Measurements from ENCODE around the gene LTA4H.

LTA4H gene

DNA sequence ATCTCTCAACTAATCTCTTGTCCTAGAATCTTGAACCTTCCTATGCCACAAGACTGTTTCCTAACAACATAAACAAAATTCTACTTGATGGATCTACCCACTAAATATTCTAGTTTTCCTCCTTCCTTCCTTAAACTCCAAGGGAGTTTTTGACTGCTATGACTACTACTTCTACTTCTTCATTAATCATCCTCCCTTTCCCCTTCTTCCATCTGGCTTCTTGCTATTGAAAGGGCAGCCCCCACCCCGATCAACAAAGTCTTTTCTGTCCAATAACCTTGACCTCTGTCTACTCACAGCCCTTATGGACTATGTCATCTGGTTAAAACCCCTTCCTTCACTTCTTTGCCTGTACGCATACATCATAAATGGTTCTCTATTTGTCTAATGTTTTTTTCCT, 5.6 kb downstream of the LTA4H start:
- TF ChIP-seq ZNF274 (IDR thresholded peaks at IDR 0.05; ENCODE audit: low read depth, low read length) = no peak
- H3K4me3 ChIP-seq (ENCODE audit: low read length) = no peak overlapping the region

- H3K4me3 ChIP-seq (ENCODE audit: low read length) = no peak overlapping the region
- TF ChIP-seq ZNF274 (IDR thresholded peaks at IDR 0.05; ENCODE audit: low read depth, low read length) = no peak
Observed at GRCh38 chr12:96028538-96028937, 6.8 kb downstream of the LTA4H start.

DNA sequence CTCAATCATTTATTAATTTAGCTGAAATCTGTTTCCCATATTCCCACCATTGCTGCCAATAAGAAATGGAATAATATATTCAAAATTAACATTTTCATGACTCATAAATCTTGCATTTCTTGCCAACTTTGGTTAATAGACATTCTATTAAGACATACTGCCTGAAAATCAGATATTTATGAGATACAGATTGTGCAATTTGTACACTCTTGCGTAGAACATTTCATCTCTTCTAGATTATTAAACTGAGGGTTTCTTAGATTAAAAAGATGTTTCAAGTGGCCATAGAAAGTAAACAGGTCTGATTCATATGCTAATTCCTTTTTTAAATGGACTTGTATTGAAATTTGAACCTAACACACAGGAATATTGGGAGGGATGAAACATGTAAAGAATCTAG, 9.1 kb downstream of the LTA4H start:
- no peak for TF ChIP-seq ZNF274 (IDR thresholded peaks at IDR 0.05; ENCODE audit: low read depth, low read length)

GRCh38 chr12:96025518-96025917, 9.9 kb downstream of the LTA4H start:
- H3K4me3 ChIP-seq (ENCODE audit: low read length) = no peak overlapping the region
- TF ChIP-seq ZNF274 (IDR thresholded peaks at IDR 0.05; ENCODE audit: low read depth, low read length) = no peak

More for the DNA sequence above, 9.1 kb downstream of the LTA4H start:
- no peak overlapping the region for H3K4me3 ChIP-seq (ENCODE audit: low read length)

DNA sequence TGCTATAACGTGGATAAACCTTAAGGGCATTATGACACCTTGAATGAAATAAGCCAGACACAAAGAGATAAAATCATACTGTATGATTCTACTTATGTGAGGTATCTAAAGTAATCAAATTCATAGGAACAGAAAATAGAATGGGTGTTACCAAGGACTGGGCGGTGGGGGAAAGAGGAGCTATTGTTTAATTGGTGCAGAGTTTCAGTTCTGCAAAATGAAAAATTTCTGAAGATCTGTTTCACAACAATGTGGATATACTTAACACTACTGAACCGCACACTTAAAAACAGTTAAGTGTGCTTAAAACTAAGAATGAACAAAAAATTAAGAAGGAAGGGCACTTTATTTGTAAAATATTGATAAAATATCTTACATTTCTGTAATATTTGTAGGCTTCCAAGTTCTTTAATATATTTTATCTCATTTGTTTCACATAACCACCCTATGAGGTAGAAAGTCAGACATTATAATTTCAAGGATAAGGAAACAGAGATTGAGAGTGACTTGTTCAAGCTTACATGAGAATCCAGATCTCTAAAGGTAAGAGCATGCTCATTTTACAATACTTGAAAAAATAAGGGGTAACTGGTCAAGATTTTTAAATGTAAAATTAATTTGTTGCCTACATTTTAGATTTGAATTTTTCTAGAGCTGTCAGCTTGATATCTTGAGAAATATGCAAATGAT, 14.9 kb downstream of the LTA4H start:
- no peak overlapping the region for H3K4me3 ChIP-seq (ENCODE audit: low read length)
- TF ChIP-seq ZNF274 (IDR thresholded peaks at IDR 0.05; ENCODE audit: low read depth, low read length) = no peak

DNA sequence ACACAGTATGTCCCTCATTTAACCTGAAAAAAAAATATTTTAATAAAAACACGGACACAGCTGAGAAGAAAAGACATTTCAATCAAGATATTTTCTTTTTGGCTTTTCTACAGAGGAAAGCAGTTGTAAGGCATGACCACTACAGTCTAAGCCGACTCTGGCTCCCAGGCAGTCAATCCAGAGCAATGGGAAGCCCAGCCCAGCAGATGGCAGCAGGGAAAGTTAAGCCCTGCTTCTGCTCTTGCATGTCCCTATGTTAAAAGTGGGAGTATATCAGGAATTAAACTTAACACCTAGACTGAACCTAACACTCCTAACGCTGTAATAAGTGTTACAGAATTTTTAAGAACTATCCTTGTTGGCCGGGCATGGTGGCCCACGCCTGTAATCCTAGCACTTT, 19.7 kb downstream of the LTA4H start:
- no peak for TF ChIP-seq ZNF274 (IDR thresholded peaks at IDR 0.05; ENCODE audit: low read depth, low read length)

GRCh38 chr12:96014943-96015599, 20.3 kb downstream of the LTA4H start:
- no peak for TF ChIP-seq ZNF274 (IDR thresholded peaks at IDR 0.05; ENCODE audit: low read depth, low read length)
- no peak overlapping the region for H3K4me3 ChIP-seq (ENCODE audit: low read length)

More for the DNA sequence above, 19.7 kb downstream of the LTA4H start:
- H3K4me3 ChIP-seq (ENCODE audit: low read length) = no peak overlapping the region

- no peak overlapping the region for H3K4me3 ChIP-seq (ENCODE audit: low read length)
- TF ChIP-seq ZNF274 (IDR thresholded peaks at IDR 0.05; ENCODE audit: low read depth, low read length) = no peak
Observed at GRCh38 chr12:96007729-96008128, 27.7 kb downstream of the LTA4H start.

GRCh38 chr12:96006727-96007126, 28.7 kb downstream of the LTA4H start:
- no peak for TF ChIP-seq ZNF274 (IDR thresholded peaks at IDR 0.05; ENCODE audit: low read depth, low read length)
- no peak overlapping the region for H3K4me3 ChIP-seq (ENCODE audit: low read length)

DNA sequence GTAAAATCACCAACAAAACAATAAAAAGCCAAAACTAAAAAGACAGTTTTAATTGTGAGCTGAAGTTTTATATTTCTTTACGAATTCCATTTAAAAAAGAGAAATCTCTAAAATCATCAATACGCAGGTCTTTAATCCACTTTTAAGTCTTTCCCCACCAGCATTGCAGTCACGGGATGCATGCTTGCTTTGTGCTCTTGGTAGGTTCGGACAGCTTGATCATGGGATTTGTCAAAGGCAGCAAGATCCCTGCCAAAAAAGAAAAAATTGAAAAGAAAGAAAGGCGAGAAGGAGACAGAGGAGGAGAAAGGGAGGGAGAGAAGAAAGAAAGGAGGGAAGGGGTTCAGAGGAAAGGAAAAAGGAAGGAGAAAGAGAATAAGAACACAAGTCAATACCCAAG, 34.5 kb downstream of the LTA4H start:
- TF ChIP-seq ZNF274 (IDR thresholded peaks at IDR 0.05; ENCODE audit: low read depth, low read length) = no peak

GRCh38 chr12:95999484-95999883, 35.9 kb downstream of the LTA4H start:
- no peak overlapping the region for H3K4me3 ChIP-seq (ENCODE audit: low read length)
- TF ChIP-seq ZNF274 (IDR thresholded peaks at IDR 0.05; ENCODE audit: low read depth, low read length) = no peak

More for the DNA sequence above, 34.5 kb downstream of the LTA4H start:
- no peak overlapping the region for H3K4me3 ChIP-seq (ENCODE audit: low read length)

DNA sequence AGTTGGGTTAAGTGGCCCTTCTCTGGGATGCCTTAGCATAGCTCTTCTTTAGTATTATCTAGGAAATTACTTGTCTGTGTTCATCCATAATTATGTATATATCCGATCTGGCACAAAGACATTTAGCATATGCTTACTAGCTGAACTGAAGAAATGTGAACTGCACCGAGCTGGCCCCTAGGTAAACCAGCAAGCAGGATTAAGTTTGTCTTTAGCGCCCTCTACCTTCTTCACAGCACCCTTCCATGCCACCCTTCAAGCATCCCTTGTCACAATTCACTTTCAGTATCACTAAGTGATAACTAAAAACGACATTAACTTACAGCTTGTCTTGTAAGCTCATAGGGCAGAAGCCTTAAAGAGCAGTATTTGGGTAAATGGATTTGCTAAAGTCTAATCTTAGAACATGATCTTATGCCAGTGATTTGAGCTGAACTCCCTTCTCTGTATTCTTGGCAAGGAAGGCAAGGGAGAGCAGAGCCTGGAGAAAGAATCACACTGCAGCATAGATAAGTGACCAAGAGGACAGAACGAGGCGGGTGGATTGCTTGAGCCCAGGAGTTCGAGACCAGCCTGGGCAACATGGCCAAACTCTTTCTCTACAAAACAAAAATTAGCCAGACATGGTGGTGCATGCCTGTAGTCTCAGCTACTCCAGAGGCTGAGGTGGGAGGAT, 36.6 kb downstream of the LTA4H start:
- H3K4me3 ChIP-seq (ENCODE audit: low read length) = no peak overlapping the region
- TF ChIP-seq ZNF274 (IDR thresholded peaks at IDR 0.05; ENCODE audit: low read depth, low read length) = no peak

GRCh38 chr12:95997911-95998510, 37.4 kb downstream of the LTA4H start:
- H3K4me3 ChIP-seq (ENCODE audit: low read length) = no peak overlapping the region

DNA sequence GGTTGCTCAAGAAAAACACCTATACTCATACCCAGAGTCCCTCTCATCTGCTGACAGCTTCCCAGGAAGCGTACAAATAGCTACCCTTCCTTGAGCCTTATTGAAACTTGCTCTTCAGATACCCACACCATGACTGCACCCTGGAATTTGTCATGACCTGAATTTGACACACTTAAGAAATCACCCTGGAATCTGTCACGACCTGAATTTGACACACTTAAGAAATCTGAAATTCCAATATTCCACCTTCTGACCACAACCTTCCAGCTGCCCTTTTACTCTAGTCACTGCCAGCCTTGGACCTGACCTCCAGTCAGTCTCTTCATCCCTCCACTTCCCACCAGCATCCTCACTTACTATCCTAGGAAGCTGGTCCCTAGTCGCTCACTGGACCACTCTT, 38.1 kb downstream of the LTA4H start:
- TF ChIP-seq ZNF274 (IDR thresholded peaks at IDR 0.05; ENCODE audit: low read depth, low read length) = no peak
- H3K4me3 ChIP-seq (ENCODE audit: low read length) = no peak overlapping the region

More at GRCh38 chr12:95997911-95998510, 37.4 kb downstream of the LTA4H start:
- no peak for TF ChIP-seq ZNF274 (IDR thresholded peaks at IDR 0.05; ENCODE audit: low read depth, low read length)
